Gastrocnemius medialis (tissue), 4 donors: Measurements from ENCODE around the gene FKBP10. TPM values are rescaled to one million over a fixed set of nuclear protein-coding genes. Genes with fewer than 3 reads are reported as not detected.
"Not testable (repeated sequence)": the region's sequence is repeated elsewhere in the genome, so short reads cannot be mapped to it uniquely, and the experiment has no call there.

Source experiments
- ATAC-seq, 2 donors: fragments of 150-250 bp; one replicate each; pipeline ENCODE4 v1.9.1; 2016
- DNase-seq, 2 donors: peaks; one replicate each; pipeline ENCODE4 v3.0.0-alpha.2; 2019
- H3K27ac ChIP-seq, 4 donors: fragments of 200-600 bp; sonication (generic); 1 replicate in 1 of 4; 2 replicates in 3 of 4; pipeline ENCODE4 v1.5.1; 2016 to 2018; ENCODE audit warnings: mild to moderate bottlenecking in 2 of 4, moderate library complexity in 1 of 4
- H3K27me3 ChIP-seq, 3 donors: fragments of 200-600 bp; sonication (generic) in 2 of 3; 1 replicate in 1 of 3; 2 replicates in 2 of 3; pipeline versions ENCODE4 v1.5.1 to v1.6.0; 2016 to 2019; ENCODE audit warnings: mild to moderate bottlenecking in 1 of 3, moderate library complexity in 1 of 3
- H3K36me3 ChIP-seq, 2 donors: fragments of 200-600 bp; sonication (generic) in 1 of 2; one replicate each; pipeline ENCODE4 v1.5.1; 2017 to 2018
- H3K4me1 ChIP-seq, 2 donors: fragments of 200-600 bp; sonication (generic) in 1 of 2; one replicate each; pipeline ENCODE4 v1.5.1; 2016 to 2017; ENCODE audit warnings: mild to moderate bottlenecking in 2 of 2
- H3K4me3 ChIP-seq, 4 donors: fragments of 200-600 bp; sonication (generic) in 3 of 4; 1 replicate in 1 of 4; 2 replicates in 3 of 4; pipeline ENCODE4 v1.5.1; 2016 to 2019; ENCODE audit warnings: mild to moderate bottlenecking in 2 of 4
- H3K9me3 ChIP-seq, 3 donors: fragments of 200-600 bp; sonication (generic) in 2 of 3; 1 replicate in 1 of 3; 2 replicates in 2 of 3; pipeline ENCODE4 v1.5.1; 2016 to 2019
- POLR2A ChIP-seq, 2 donors: fragments of 450-650 bp; IDR thresholded peaks; one replicate each; pipeline ENCODE4 v1.6.1; 2017; ENCODE audit warnings: antibody characterized with exemption in 2 of 2, mild to moderate bottlenecking in 2 of 2, moderate library complexity in 2 of 2
- in situ Hi-C, 4 donors: fragments of 200-750 bp; cut with MboI; loops; one replicate each; pipeline versions ENCODE4 v1.15.0 to v1.8.0; 2017; ENCODE audit warnings: low sequenced_read_pairs in 4 of 4
- intact Hi-C: fragments of 100-400 bp; cut with DNase I; formaldehyde crosslinking; loops from one replicate; pipeline ENCODE4 v1.15.1; 2023; ENCODE audit warnings: low total_unique reads
- total RNA-seq, 4 donors: library from RNA; depleted of rRNA; stranded (reverse); fragments of >200 nt; gene quantifications; one replicate each; pipeline versions ENCODE4 v1.1.0 to v1.2.3, GENCODE V29; 2016
- TF ChIP-seq, protein P1 (sequence below), 5 experiments: fragments of 450-650 bp in 3 of 5; fragments of 200-600 bp in 2 of 5; sonication (generic) in 2 of 5; IDR thresholded peaks in 4 of 5; conservative IDR thresholded peaks in 1 of 5; 1 replicate in 4 of 5; 2 replicates in 1 of 5; pipeline ENCODE4 v1.5.1; 2016 to 2019; ENCODE audit warnings: antibody characterized with exemption in 5 of 5, mild to moderate bottlenecking in 3 of 5, moderate library complexity in 3 of 5

The FKBP10 gene
- total RNA-seq, 4 donors from 2014 or later = 7.0 to 12.9 (median 9.7) TPM

- Histone ChIP-seq H3K9me3 (no peaks in the 10 kb centered on the region), H3K4me3 (no peak overlapping the region), H3K36me3 (peaks cover 0 to 17% of the 10 kb centered on the region in 2 donors), H3K27ac (no peak overlapping the region), H3K27me3 (no peaks in the 10 kb centered on the region), H3K4me1 (no peaks in the 10 kb centered on the region)
- intact Hi-C loops = no loop called here
- DNase-seq (no peak), ATAC-seq (no peak)
- TF ChIP-seq POLR2A (IDR thresholded peaks at IDR 0.05) = no peak
- TF ChIP-seq, protein P1, sequence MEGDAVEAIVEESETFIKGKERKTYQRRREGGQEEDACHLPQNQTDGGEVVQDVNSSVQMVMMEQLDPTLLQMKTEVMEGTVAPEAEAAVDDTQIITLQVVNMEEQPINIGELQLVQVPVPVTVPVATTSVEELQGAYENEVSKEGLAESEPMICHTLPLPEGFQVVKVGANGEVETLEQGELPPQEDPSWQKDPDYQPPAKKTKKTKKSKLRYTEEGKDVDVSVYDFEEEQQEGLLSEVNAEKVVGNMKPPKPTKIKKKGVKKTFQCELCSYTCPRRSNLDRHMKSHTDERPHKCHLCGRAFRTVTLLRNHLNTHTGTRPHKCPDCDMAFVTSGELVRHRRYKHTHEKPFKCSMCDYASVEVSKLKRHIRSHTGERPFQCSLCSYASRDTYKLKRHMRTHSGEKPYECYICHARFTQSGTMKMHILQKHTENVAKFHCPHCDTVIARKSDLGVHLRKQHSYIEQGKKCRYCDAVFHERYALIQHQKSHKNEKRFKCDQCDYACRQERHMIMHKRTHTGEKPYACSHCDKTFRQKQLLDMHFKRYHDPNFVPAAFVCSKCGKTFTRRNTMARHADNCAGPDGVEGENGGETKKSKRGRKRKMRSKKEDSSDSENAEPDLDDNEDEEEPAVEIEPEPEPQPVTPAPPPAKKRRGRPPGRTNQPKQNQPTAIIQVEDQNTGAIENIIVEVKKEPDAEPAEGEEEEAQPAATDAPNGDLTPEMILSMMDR (IDR thresholded peaks at IDR 0.05 in 4 of 5, conservative IDR thresholded peaks at IDR 0.05 in 1 of 5) = no peak
- in situ Hi-C loops = no loop called here
Observed at GRCh38 chr17:41823141-41823524, 10.3 kb downstream of the FKBP10 start.

- peaks cover 0 to 19% of the 10 kb centered on the region in 2 donors for H3K36me3 ChIP-seq
- DNase-seq = no peak
- H3K27ac ChIP-seq = no peak overlapping the region
- TF ChIP-seq POLR2A (IDR thresholded peaks at IDR 0.05) = no peak
- TF ChIP-seq, protein P1 (IDR thresholded peaks at IDR 0.05 in 4 of 5, conservative IDR thresholded peaks at IDR 0.05 in 1 of 5) = no peak
- intact Hi-C loops = no loop called here
- no peaks in the 10 kb centered on the region for H3K27me3 ChIP-seq
- H3K4me3 ChIP-seq = no peak overlapping the region
- no peaks in the 10 kb centered on the region for H3K4me1 ChIP-seq
- no peaks in the 10 kb centered on the region for H3K9me3 ChIP-seq
- ATAC-seq = no peak
- in situ Hi-C loops = no loop called here
Observed at GRCh38 chr17:41823580-41823979, 10.8 kb downstream of the FKBP10 start.

GRCh38 chr17:41824086-41824485, 11.3 kb downstream of the FKBP10 start:
- in situ Hi-C loops = no loop called here
- ATAC-seq (no peak), DNase-seq (no peak)
- Histone ChIP-seq H3K27me3 (no peaks in the 10 kb centered on the region), H3K4me1 (no peaks in the 10 kb centered on the region), H3K27ac (no peak overlapping the region), H3K36me3 (peaks cover 0 to 24% of the 10 kb centered on the region in 2 donors), H3K4me3 (no peak overlapping the region), H3K9me3 (no peaks in the 10 kb centered on the region)
- intact Hi-C loops = no loop called here
- TF ChIP-seq POLR2A (IDR thresholded peaks at IDR 0.05) = no peak
- TF ChIP-seq, protein P1 (IDR thresholded peaks at IDR 0.05 in 4 of 5, conservative IDR thresholded peaks at IDR 0.05 in 1 of 5) = no peak

GRCh38 chr17:41825175-41825845, 12.5 kb downstream of the FKBP10 start:
- H3K4me3 ChIP-seq = no peak overlapping the region
- H3K27ac ChIP-seq = no peak overlapping the region
- DNase-seq (no peak), ATAC-seq (no peak)
- intact Hi-C loops = no loop called here
- H3K4me1 ChIP-seq = no peaks in the 10 kb centered on the region
- H3K36me3 ChIP-seq = peaks cover 0 to 33% of the 10 kb centered on the region in 2 donors
- H3K9me3 ChIP-seq = no peaks in the 10 kb centered on the region
- in situ Hi-C loops = no loop called here
- H3K27me3 ChIP-seq = no peaks in the 10 kb centered on the region
- TF ChIP-seq POLR2A (IDR thresholded peaks at IDR 0.05) = no peak
- TF ChIP-seq, protein P1 (IDR thresholded peaks at IDR 0.05 in 4 of 5, conservative IDR thresholded peaks at IDR 0.05 in 1 of 5) = no peak

GRCh38 chr17:41829961-41830360, 17.2 kb downstream of the FKBP10 start:
- ATAC-seq, H3K27ac ChIP-seq, DNase-seq, H3K4me3 ChIP-seq, H3K4me1 ChIP-seq, intact Hi-C loops, in situ Hi-C loops, H3K27me3 ChIP-seq, H3K9me3 ChIP-seq: not testable (repeated sequence)
- H3K36me3 ChIP-seq = peaks cover 0 to 44% of the 10 kb centered on the region in 2 donors
